DMS153 treated with DMSO at 0.1 percent for 48 hours (cell line): Measurements from ENCODE around the gene EIF5B.

Experiments used
- DNase-seq: peaks from one replicate; lab custom pipeline; 2025; ENCODE audit not compliant: unreplicated experiment; lab: John Stamatoyannopoulos, UW

Gene EIF5B

DNA sequence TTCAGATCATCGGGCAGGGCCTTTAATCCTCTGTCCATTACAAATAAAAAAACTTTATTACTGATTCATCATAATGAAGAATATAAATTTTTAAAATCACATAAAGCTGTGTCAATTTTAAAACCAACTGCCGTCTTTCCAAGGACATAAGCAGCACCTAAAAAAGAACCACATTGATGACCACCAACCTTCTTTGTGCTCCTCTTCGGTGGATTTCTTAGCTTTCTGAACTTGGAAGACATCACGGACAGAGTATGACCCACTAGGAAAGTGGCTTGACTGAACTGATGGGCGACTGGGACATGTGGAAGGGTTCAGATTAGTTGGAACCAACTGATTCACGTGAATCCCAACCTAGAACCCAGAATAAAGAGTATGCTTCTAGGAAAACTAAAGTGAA lies 68.9 kb downstream of the EIF5B start:
- DNase-seq, result no peak

DNA sequence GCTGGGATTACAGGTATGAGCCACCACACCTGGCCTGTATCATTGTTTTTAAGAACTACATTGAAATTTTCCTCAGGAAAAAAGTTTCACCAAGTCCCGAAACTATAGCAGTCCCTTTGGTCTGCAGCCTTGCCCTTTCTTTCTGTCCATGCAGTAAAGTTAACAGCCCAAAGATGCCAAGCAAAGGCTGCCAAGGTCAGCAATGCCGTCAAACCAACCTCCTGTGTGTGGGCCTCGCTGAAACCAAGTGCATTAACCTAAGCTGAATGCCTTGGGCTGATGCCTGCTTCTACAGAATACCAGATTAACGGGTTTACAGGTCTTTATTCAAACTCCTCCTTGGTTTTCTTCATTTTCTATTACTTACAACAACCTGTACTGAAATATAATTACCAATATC lies 73.1 kb downstream of the EIF5B start:
- no peak for DNase-seq

DNA sequence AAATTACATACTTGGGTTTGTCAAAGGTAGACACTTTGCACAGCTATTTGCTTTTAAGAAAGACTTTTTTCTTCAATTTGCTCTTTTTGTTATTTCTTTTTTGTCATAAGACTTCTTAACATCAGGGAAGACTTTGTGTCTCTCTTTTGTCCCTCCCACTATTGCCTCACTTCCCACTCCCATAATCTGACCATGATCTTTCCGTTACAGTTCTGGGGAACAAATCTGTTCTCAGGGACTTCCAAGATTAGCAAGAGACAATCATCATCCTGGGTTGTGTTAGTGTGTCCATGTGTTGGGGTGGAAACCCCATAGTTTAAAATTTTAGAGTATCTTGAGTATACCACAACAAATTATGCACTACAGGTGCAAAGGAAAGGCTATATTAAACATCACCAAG lies 77.4 kb downstream of the EIF5B start:
- no peak for DNase-seq

DNA sequence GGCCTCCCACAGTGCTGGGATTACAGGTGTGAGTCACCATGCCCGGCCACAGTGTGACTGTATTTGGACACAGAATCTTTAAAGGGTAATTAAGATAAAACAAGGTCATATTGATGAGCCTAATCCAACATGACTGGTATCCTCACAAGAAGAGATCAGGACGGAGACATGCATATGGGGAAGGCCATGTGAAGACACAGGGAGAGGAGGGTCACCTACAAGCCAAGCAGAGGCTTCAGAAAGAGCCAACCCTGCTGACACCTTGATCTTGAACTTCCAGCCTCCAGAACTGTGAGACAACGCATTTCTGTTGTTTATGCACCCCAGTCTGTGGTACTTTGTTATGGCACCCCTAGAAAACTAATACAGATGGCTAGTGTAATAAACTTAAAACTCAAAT lies 80.2 kb downstream of the EIF5B start:
- no peak for DNase-seq

DNA sequence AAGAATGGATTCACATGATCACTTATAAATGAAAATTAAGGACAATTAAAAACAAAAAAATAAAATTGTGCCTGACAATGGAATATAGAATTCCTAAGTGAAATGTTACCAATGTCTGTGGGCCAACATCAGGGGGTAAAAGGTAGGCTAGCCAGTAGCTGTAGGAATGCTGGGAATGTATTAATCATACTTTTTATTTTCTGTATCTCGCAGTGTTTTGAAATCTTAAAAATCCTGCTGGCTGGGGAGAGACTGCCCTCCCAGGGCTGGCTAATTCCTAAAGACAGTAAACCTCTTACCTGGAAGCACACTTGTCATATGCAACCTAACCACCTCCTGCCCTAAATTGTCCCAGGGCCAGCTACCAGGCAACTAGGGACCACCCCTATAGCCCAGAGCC lies 82.8 kb downstream of the EIF5B start:
- no peak for DNase-seq

DNA sequence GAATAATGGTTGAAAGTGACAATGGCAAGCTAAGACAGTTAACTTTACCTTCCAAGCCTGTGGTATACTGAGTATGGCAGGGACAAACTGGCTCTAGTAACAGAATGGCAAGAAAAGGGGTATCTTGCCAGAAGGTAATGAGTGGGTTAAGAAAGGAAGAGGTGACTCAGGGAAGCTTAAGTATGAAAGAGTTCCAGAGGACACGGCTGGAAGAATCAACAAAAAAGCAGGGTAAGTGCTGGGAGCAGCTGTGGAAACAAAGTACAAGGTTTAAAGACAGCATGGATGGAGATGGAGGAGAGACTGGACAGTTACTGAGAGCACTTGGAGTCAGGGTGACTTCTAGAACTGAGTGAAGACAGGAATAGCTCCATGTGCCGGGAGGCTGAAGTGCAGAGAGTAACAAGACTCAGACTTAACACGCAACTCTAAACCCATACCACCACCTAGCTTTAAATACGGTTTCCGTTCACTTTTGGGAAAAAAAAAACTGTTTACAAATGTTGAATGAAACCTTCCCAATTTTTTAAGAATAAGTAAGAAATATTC lies 83.6 kb downstream of the EIF5B start:
- no peak for DNase-seq

DNA sequence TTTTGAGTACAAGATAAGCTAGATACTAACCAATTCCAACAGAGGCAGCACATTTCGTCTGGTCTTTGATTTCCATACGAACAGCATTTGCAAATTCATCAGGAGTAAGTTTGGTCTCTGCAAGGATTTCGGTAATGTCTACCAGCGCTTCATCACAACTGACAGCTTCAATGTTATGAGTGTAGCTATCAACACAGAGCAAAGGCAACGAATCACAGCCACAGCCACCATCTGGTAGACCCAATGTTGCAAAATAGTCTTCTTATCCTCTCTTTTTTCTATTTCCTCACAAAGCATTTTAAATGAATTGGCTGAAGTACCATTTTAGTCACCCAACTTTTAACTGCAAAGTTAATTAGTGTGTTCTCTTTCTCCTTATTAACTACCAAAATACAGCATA lies 84.3 kb downstream of the EIF5B start:
- no peak for DNase-seq

DNA sequence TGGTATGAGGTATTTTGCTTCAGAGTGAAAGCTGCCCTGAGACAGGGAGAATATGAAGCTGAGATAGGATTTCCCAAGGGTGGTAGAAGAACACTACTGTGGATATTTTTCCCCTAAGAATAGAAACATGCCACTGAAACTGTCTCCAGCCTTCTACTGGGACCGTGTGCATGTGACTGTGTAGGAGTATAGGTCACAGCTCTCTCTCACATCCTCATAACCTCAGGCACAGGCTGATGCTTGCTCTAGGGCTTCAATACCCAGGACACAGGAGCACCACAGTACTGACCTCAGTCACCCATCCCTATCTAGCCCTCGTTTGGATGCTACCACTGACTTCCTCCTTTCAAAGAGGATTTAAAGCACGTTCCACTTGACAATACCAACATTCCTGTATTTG lies 85.4 kb downstream of the EIF5B start:
- no peak for DNase-seq

DNA sequence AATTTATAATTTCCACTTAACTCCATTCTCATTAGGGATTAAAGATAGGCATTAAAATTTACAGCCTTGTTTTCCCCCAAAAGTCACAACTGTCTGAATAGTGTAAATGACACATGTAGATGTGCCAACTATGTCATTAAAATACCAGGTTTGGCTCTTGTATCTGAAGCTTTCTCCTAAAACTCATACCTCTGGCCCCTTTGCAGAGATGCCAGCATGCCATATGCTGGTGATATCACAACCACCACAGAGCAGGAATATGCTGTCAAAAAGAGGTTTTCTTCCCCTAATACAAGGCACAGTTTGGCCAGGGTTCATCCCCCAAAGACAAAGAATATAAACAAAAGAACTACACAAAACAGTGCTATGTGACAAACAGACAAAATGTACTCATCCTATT lies 87.2 kb downstream of the EIF5B start:
- DNase-seq, result no peak

DNA sequence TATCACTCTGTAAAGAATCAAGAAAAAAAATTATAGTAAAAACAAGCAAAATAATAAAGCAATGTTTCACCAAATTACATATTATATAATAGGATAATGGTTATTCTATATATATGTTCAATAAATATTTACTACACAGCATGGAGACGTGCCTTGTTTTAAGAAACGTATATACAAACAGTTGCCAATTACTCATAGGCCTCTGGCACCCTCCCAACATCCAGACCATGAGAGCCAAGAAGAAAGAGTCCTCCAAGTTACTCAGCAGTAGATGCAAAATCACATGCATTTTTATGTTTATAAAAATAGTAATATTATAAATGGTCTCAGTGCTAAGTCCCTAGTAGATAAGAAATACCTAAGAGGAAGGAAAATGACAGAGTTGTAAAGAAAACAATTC lies 87.8 kb downstream of the EIF5B start:
- no peak for DNase-seq

DNA sequence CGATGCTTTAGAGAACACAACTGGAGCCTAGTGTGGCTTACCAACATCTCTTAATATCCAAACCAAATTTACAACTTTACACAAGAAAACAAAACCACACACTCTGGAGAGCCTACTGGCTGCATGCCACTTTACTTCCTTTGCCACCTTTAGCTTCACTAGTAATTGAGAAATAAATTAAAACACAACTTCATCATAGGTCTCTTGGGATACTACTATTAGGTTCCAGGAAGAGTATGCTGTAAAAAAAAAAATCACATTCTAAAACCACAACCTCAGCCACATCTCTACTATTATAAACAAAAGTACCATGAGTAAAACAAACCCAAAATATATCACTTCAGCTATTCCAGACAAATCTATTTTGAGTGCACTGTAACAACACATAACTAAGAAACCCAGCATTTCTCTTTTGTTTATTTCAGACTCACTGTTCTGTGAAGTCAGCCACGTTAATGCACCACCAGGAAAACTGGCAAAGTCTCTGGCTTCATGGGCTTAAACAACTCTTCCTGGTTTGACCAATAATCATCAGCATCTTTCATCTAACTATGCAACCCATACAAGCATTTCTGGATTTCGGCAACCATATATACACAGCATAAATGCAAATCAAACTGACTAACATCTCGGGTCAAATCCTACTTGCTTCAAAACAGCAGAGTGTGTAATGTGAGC lies 93.6 kb downstream of the EIF5B start:
- no peak for DNase-seq

DNA sequence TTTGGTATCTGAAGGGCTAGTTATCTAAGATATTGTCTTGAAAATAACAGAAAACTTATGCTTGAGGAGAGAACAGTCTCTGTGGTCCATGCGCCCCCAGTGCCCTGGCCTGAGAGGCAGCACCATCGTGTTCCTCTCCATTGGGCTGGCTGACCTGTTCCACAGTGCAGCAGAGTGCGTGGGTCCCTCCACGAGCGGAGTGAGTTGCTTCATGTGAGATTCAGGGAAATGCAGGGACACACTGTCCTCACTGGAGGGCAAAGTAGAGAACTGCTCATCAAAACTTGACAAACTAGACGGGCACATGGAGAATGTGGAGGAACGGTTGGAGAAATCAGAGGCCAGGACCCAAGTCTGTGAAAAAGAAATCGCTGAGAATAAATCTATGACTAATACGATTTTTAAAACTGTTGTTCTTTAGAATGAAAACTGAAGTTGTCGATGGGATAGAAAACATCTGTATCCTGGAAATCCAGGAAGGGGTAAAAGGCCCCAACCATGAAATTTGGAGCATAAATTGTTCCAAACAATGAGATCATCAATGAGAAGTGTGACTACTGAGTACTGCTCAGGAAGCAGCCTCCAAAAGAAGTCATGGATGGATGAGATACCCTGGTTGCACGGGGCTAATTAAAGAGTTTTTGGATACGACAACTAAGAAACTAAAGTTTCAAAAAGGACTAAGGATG lies 94.5 kb downstream of the EIF5B start:
- DNase-seq, result no peak

DNA sequence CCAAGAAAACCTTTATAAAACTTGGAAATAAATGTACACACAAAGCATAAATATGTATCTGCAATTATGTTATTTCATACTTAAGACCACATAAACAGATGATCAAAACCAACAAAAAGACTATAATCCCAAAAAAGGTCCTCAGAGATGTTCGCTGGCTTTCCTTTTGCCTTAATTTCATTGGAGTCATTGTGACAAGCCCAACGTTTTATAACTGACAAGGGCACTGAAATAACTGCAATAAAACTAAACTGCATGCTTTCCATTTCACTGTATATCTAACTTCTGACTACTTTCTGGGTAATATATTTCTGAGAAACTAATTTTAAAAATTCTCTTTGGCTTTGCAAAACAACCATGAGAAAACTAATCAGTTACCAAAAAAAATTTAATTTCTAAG lies 96.2 kb downstream of the EIF5B start:
- DNase-seq, result no peak

DNA sequence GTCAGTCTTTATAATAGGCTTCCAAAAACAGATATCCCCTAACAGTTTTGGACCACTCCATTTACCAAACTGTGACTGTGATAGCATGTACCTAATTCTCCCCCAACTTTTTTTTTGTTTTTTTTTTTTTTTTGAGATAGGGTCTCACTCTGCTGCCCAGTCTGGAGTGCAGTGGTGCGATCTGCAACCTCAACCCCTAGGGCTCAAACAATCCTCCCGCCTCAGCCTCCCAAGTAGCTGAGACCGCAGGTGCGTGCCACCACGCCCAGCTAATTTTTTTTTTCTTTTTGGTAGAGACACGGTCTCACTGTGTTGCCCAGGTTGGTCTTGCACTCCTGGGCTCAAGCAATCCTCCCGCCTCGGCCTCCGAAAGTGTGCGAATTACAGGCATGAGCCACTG lies 99.7 kb downstream of the EIF5B start:
- DNase-seq, result no peak

DNA sequence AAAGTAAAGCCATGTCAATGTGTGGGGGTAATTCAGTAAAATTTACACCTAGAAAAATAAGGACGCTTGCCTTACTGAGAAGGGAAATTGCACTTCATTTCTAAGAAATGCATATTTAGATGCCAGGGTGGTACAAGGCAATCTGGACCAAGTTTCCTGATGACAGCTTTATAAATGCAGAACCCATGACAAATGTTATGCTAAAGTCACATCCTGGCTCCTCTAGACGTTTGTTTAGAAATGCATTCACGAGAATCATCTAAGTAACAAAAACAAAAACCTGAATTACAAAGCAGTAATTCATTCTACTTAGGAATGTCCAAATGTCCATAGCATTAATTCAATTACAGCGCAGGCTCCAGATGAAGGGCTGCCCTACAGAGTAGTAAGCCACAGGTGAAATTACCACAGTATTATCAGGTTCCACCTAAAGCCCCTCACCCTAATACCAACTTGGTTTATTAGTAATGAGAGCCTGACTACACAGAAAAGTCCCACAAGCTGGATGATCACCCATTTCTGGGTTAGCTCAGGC lies 102.8 kb downstream of the EIF5B start:
- no peak for DNase-seq

DNA sequence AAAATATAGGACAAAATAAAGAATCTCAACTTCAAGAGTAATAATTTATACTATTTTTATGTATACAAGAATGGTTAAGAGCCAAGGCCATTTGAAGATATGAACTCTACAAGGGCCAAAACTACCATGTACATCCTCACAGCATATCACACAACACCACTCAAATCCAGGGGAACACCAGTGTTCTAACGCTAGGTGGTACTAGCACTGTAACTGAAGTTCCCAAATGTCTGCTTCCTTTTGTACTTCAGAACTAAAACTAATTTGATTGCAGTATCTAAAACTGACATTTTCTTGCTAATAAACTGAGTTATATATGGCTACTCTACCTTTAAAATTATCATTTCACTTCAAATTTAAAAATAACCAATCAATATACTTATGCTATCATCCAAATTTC lies 105.6 kb downstream of the EIF5B start:
- DNase-seq, result no peak

DNA sequence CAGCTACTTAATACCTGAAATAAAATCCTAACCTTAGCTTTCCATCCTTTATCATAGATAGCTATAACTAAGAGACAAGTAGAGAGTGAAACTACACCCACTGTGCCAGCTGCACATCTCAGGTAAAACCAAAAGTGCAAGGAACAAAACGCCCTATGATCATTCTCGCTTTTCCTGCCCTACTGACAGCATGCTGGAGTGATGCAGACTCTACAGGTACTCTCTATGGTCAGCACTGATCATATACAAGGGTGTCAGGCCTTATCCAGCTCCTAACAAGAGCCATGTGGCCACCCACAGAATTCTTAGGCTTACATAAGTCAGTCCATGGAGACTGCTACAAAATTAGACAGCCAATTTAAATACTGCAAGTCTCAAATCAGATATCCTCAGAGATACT lies 107.0 kb downstream of the EIF5B start:
- DNase-seq, result no peak

DNA sequence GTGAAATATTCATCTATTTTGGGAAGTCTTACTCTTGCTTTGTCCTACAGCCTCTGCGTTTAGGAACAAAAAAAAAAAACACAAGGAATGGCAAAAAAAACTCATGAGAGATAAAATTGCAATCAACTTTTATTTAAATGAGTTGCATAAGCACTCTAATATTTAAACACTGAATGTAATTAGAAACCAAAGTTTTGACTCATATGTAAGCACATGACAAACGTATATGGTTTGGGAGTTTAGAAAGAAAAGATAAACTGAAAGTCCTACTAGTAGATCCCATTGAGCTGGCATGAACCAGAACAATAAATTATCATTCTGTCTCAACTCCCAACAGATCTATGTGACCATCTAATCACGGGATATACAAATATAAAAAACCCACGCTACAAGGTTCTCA lies 107.9 kb downstream of the EIF5B start:
- DNase-seq, result no peak

DNA sequence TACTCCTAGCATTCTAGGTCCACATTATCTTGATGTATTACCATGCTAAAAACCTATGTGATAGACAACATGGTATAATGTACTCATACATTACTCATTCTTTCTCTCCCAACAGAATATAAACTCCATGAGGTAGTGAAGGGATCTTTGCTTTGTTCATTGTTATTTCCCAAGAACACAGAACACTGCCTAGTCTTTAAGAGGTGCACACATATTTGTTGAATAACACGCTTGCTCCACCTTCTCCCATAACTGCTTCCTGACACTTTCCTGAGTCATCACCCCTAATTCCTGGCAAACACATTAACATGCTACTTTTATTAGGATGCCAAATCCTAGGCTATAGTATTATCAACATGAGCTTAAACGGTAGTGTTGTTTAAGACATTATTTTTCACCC lies 111.4 kb downstream of the EIF5B start:
- no peak for DNase-seq

DNA sequence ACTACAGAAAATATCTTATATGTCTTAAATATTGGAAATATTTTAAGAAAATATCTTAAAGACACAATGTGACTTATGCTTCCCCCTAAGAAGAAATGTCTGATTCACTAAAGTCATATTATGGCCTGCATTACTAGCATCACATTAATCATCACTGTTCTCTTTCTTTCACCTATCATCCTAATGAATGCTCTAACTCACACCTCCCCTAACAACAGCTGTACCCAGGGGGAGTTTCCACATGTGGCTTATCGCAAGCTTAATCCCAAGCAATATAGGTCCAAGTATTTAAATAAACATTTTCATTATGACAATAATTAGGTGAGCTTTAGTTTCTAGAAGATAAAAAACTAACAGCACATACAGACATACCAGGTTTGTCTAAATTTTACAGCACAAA lies 113.0 kb downstream of the EIF5B start:
- no peak for DNase-seq
